Transverse colon (tissue), 4 donors: ENCODE measurements around the gene NRF1. TPM values are rescaled to one million over a fixed set of nuclear protein-coding genes. Genes with fewer than 3 reads are reported as not detected.

Experiments used
- DNase-seq: peaks from one replicate; pipeline ENCODE4 v3.0.0-alpha.2; 2019
- H3K27ac ChIP-seq, 4 donors: fragments of 200-600 bp; sonication (generic); 2 replicates each; pipeline ENCODE4 v1.5.1; 2016 to 2018; ENCODE audit warnings: inconsistent platforms in 4 of 4
- H3K27me3 ChIP-seq: fragments of 200-600 bp; sonication (generic); 2 replicates; pipeline ENCODE4 v1.5.1; 2017; ENCODE audit warnings: inconsistent platforms
- H3K36me3 ChIP-seq, 4 donors: fragments of 200-600 bp; sonication (generic); 2 replicates each; pipeline ENCODE4 v1.5.1; 2017 to 2019; ENCODE audit warnings: inconsistent platforms in 4 of 4
- H3K4me1 ChIP-seq, 4 donors: fragments of 200-600 bp; sonication (generic); 2 replicates each; pipeline ENCODE4 v1.5.1; 2017 to 2020; ENCODE audit warnings: inconsistent platforms in 4 of 4
- H3K4me3 ChIP-seq, 4 donors: fragments of 200-600 bp; sonication (generic); 1 replicate in 1 of 4; 2 replicates in 3 of 4; pipeline versions ENCODE4 v1.5.1 to v1.6.1; 2017 to 2019; ENCODE audit warnings: inconsistent platforms in 4 of 4
- H3K9me3 ChIP-seq, 2 donors: fragments of 200-600 bp; sonication (generic); 2 replicates each; pipeline ENCODE4 v1.5.1; 2017 to 2019; ENCODE audit warnings: inconsistent platforms in 2 of 2
- CTCF ChIP-seq, 5 experiments: fragments of 200-600 bp in 3 of 5; fragments of 450-650 bp in 2 of 5; sonication (generic) in 3 of 5; IDR thresholded peaks; 1 replicate in 2 of 5; 2 replicates in 3 of 5; pipeline ENCODE4 v1.5.1; 2016 to 2017; ENCODE audit warnings: antibody characterized with exemption in 5 of 5, inconsistent platforms in 3 of 5, mild to moderate bottlenecking in 2 of 5, moderate library complexity in 1 of 5
- EP300 ChIP-seq: sonication (generic); formaldehyde crosslinking; IDR thresholded peaks from one replicate; pipeline ENCODE4 v1.6.1; 2017; ENCODE audit warnings: antibody characterized with exemption, low read depth
- POLR2A ChIP-seq: fragments of 450-650 bp; IDR thresholded peaks from one replicate; pipeline ENCODE4 v1.6.1; 2016; ENCODE audit warnings: antibody characterized with exemption, mild to moderate bottlenecking, moderate library complexity
- POLR2AphosphoS5 ChIP-seq, 3 donors: sonication (generic); formaldehyde crosslinking; IDR thresholded peaks; one replicate each; pipeline ENCODE4 v1.6.1; 2016; ENCODE audit warnings: antibody characterized with exemption in 3 of 3
- WGBS, 2 donors: methylation state at CpG; one replicate each; pipeline ENCODE4 v1.1.5; 2018; ENCODE audit warnings: low coverage in 1 of 2; 5-methylcytosine and 5-hydroxymethylcytosine counted together
- in situ Hi-C, 4 donors: fragments of 200-750 bp; cut with MboI; loops; one replicate each; pipeline versions ENCODE4 v1.15.0 to v1.15.1; 2017; ENCODE audit warnings: low sequenced_read_pairs in 3 of 4, low pct_ligation_motif_present in 1 of 4, low pct_unique_long_range_greater_than_20kb in 1 of 4
- intact Hi-C: fragments of 100-400 bp; cut with DNase I; formaldehyde crosslinking; loops from one replicate; pipeline ENCODE4 v1.15.1; 2023; ENCODE audit warnings: low total_unique reads
- total RNA-seq, 4 donors: library from RNA; depleted of rRNA; stranded (reverse); fragments of >200 nt; gene quantifications; one replicate each; pipeline ENCODE4 v1.1.0, GENCODE V29; 2016

NRF1 gene
- total RNA-seq, 4 donors from 2014 or later, result 11.6 to 21.5 (median 15.3) TPM

GRCh38 chr7:129714514-129715063, 103.1 kb downstream of the NRF1 start:
- no peak for TF ChIP-seq POLR2AphosphoS5 (IDR thresholded peaks at IDR 0.05)
- no peak for TF ChIP-seq POLR2A
- no peak for TF ChIP-seq EP300
- TF ChIP-seq CTCF (IDR thresholded peaks at IDR 0.05), result no peak
- intact Hi-C loops, result no loop called here
- peaks cover 0 to 17% (median 6%) of the 10 kb centered on the region in 4 donors for H3K36me3 ChIP-seq
- DNase-seq, result no peak
- H3K4me1 ChIP-seq, result no peaks in the 10 kb centered on the region
- no peaks in the 10 kb centered on the region for H3K9me3 ChIP-seq
- no peak overlapping the region for H3K27ac ChIP-seq
- H3K27me3 ChIP-seq, result no peaks in the 10 kb centered on the region
- 95% methylated on average over 1 of the region's 1 CpG; no CpG with 5 or more reads in 1 of the 2 donors for WGBS, 2 donors
- in situ Hi-C loops, result loop anchor here in 1 of 4 donors (25.0 kb wide), 1 partner anchor 298 kb away; no protein-coding TSS in a partner anchor
- no peak overlapping the region for H3K4me3 ChIP-seq

GRCh38 chr7:129719980-129720732, 108.6 kb downstream of the NRF1 start:
- no peak overlapping the region for H3K27ac ChIP-seq
- intact Hi-C loops (no loop called here), in situ Hi-C loops (loop anchor here in 1 of 4 donors (25.0 kb wide), 1 partner anchor 292 kb away; no protein-coding TSS in a partner anchor)
- TF ChIP-seq POLR2A, result no peak
- TF ChIP-seq CTCF (IDR thresholded peaks at IDR 0.05), result no peak
- no peak for TF ChIP-seq POLR2AphosphoS5 (IDR thresholded peaks at IDR 0.05)
- no peak for TF ChIP-seq EP300
- H3K27me3 ChIP-seq, result no peaks in the 10 kb centered on the region
- DNase-seq, result no peak
- H3K36me3 ChIP-seq, result peaks cover 0 to 20% (median 3%) of the 10 kb centered on the region in 4 donors
- no peaks in the 10 kb centered on the region for H3K4me1 ChIP-seq
- H3K9me3 ChIP-seq, result no peaks in the 10 kb centered on the region
- WGBS, 2 donors, result 83 to 92% methylated on average over 4 to 6 of the region's 6 CpGs
- H3K4me3 ChIP-seq, result no peak overlapping the region

- no peak overlapping the region for H3K27ac ChIP-seq
- no peak overlapping the region for H3K4me3 ChIP-seq
- intact Hi-C loops (no loop called here), in situ Hi-C loops (loop anchor here in 1 of 4 donors (25.0 kb wide), 1 partner anchor 291 kb away; no protein-coding TSS in a partner anchor)
- 63 to 64% methylated on average over 1 of the region's 1 CpG for WGBS, 2 donors
- H3K9me3 ChIP-seq, result no peaks in the 10 kb centered on the region
- no peaks in the 10 kb centered on the region for H3K4me1 ChIP-seq
- H3K36me3 ChIP-seq, result peaks cover 0 to 20% (median 3%) of the 10 kb centered on the region in 4 donors
- TF ChIP-seq CTCF (IDR thresholded peaks at IDR 0.05) (no peak), EP300 (no peak), POLR2AphosphoS5 (IDR thresholded peaks at IDR 0.05) (no peak), POLR2A (no peak)
- no peak for DNase-seq
- no peaks in the 10 kb centered on the region for H3K27me3 ChIP-seq
Measured at GRCh38 chr7:129721068-129721467, 109.5 kb downstream of the NRF1 start.

GRCh38 chr7:129723679-129724078, 112.2 kb downstream of the NRF1 start:
- in situ Hi-C loops, result loop anchor here in 1 of 4 donors (25.0 kb wide), 1 partner anchor 289 kb away; no protein-coding TSS in a partner anchor

More at GRCh38 chr7:129723679-129724078, 112.2 kb downstream of the NRF1 start:
- no peak overlapping the region for H3K4me3 ChIP-seq
- no peaks in the 10 kb centered on the region for H3K27me3 ChIP-seq
- 98 to 100% methylated on average over 1 of the region's 1 CpG for WGBS, 2 donors
- peaks cover 0 to 11% (median 3%) of the 10 kb centered on the region in 4 donors for H3K36me3 ChIP-seq
- no peak for DNase-seq
- no peaks in the 10 kb centered on the region for H3K4me1 ChIP-seq
- no peak overlapping the region for H3K27ac ChIP-seq
- intact Hi-C loops, result no loop called here
- H3K9me3 ChIP-seq, result no peaks in the 10 kb centered on the region
- TF ChIP-seq POLR2A (no peak), POLR2AphosphoS5 (IDR thresholded peaks at IDR 0.05) (no peak), EP300 (no peak), CTCF (IDR thresholded peaks at IDR 0.05) (no peak)
